Activated T-helper 9 cell treated with anti-CD3 and anti-CD28 coated beads, Interleukin-2, amount 50 U/mL, for 16 hours (primary cell): ENCODE measurements around the gene ULK4.
"Not testable (repeated sequence)": the region's sequence is repeated elsewhere in the genome, so short reads cannot be mapped to it uniquely, and the experiment has no call there.

Experiments used
- DNase-seq: peaks from one replicate; pipeline ENCODE4 v3.0.0-alpha.2; 2020; ENCODE audit warnings: low read depth

Gene ULK4

GRCh38 chr3:41304593-41304992 is 657.3 kb downstream of the ULK4 start:
- no peak for DNase-seq

GRCh38 chr3:41302295-41302694 is 659.6 kb downstream of the ULK4 start:
- no peak for DNase-seq

DNA sequence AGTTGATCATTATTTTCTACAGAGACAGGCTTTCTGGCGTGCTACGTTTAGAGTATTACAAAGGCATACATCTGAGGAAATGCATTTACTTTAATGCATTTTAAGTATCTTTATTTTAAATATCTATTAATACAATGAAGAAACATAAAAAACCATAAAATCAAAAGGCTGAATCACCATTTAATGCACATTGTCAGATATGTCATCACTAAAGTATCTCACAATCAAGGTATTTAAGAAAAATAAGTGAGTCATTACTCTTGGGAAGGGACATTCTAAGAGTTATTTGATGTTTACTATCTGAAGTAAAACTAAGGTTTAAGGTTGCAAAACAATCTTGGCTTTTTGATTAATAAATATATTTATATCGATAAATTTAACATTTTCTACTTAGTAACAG is 660.4 kb downstream of the ULK4 start:
- no peak for DNase-seq

GRCh38 chr3:41299036-41299435 is 662.9 kb downstream of the ULK4 start:
- DNase-seq = no peak

GRCh38 chr3:41297750-41298149 is 664.2 kb downstream of the ULK4 start:
- no peak for DNase-seq

DNA sequence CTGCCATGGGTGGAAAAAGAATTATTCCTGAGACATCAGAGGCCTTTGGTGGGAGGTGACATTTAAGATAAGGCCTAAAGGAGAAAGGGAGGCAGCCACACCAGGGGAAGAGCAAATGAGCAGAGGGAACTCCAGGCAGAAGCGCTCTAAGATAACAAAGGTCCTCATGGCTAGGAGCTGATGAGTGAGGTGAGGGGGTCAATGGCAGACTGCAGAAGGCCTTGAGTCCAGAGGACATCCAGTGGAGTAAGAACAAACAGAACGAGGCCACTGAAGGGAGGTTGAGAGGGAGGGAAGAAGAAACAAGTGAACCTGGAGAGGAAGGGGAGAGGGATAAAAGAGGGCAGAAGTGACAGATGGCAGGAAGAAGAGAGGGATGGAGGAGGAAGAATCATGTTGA is 665.3 kb downstream of the ULK4 start:
- DNase-seq = no peak

DNA sequence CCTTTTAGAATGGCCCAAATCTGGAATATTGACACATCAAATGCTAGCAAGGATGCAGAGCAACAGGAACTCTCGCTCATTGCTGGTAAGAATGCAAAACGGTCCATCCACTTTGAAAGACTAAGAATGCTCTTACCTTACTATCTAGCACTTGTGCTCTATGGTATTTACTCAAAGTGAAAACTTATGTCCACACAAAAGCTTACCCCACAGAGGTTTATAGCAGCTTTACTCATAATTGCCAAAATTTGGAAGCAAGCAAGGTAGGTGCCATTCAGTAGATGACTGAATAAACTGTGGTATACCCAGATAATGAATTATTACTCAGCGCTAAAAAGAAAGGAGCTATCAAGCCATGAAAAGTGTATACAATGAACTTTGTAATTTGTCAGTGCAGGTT is 666.2 kb downstream of the ULK4 start:
- DNase-seq = no peak

- no peak for DNase-seq
Measured at GRCh38 chr3:41293169-41293681, 668.7 kb downstream of the ULK4 start.

DNA sequence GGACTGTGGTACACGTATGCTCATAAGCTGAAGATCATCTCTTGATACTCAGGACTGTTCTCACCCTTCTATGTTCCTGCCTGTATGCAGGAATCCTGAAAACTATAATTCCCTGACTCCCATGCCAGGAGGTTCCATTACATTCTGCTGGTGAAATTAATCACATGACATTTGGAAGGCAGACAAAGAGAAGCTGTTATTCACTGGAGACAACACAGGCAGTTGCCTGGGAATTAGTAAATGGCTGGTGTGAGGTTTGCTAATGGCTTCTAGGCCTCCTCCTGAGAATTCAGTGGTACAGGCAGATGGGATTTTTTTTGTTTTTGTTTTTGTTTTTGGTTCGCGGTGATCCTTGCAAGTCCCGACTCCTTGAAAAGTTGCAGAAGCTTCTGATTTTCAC is 671.2 kb downstream of the ULK4 start:
- DNase-seq = no peak

DNA sequence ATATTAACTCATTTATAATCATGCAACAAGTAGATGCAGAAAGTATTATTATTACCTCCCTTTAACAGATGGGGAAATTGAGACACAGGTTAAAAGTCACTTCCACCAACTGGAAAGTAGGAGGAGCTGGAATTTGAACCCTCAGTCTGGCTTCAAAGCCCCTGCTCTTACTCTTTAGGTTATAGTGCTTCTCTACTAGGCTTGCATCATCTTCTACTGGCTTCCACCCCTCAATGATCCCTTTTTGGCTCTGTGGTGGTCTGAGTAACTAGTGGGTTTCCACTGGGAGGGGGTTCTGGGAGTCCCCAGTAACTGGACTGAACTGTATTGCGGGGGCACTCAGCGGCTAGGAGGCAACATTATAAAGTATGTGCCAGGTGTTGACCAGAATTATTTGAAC is 671.6 kb downstream of the ULK4 start:
- DNase-seq = no peak

- DNase-seq = no peak
Measured at GRCh38 chr3:41288785-41289184, 673.1 kb downstream of the ULK4 start.

DNA sequence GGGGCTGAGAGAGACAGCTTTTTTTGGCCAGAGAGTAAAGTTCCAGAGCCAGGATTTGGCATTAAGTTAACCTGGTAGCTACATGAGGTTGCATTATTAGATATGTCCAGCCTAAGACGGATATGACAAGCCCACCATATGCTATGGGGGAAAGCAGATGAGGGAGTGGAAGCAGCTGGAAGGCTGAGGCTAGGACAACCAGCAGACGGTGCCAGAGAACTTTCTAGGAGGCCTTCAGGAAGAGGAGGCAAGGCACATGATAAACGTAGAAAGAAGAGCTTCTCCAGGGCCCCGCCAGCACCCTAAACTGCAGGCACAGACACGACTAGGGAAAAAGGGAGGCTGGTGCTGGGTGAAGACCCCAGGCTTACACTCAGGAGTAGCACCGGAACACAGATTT is 675.6 kb downstream of the ULK4 start:
- no peak for DNase-seq

- DNase-seq = not testable (repeated sequence)
Measured at GRCh38 chr3:41284934-41285333, 677.0 kb downstream of the ULK4 start.

GRCh38 chr3:41277790-41278465 is 684.0 kb downstream of the ULK4 start:
- no peak for DNase-seq

- DNase-seq = no peak
Measured at GRCh38 chr3:41276191-41276590, 685.7 kb downstream of the ULK4 start.

DNA sequence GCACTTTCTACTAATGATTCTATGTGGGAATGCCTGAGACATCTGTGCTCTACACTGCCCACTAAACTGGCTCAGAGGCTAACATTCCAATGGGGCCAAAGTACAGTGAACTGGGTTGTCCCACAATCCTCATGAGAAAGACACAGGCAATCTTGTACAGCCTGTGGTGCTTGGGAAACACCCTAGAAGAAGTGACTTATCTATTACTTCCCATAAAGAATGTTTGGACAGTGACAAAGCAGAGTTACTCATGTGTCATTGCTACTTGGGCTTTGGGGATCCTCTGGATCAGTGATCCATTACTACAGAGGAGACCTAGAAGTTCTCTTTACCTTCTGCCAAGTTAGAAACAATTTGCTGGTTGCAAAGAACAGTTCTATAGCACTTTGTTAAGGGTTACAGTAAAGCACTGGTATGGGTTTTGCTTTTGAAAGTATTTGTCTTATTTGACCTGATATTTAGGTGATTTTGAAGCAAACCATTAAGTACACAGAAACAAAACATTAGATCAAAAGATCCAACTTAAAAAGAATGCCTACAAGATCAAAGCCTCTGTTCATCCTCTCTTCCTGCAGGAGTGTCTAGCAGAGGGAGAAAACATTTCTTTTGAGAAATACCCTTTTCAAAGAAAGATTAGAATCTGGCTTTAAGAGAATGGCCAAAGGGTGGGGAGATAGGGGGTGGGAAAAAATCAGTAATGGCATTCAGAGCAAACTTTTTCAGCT is 686.8 kb downstream of the ULK4 start:
- DNase-seq = no peak

GRCh38 chr3:41272667-41273066 is 689.2 kb downstream of the ULK4 start:
- DNase-seq = no peak

- DNase-seq = no peak
Measured at GRCh38 chr3:41267975-41268640, 693.8 kb downstream of the ULK4 start.

GRCh38 chr3:41265823-41266273 is 696.1 kb downstream of the ULK4 start:
- no peak for DNase-seq

GRCh38 chr3:41265011-41265545 is 696.8 kb downstream of the ULK4 start:
- no peak for DNase-seq

DNA sequence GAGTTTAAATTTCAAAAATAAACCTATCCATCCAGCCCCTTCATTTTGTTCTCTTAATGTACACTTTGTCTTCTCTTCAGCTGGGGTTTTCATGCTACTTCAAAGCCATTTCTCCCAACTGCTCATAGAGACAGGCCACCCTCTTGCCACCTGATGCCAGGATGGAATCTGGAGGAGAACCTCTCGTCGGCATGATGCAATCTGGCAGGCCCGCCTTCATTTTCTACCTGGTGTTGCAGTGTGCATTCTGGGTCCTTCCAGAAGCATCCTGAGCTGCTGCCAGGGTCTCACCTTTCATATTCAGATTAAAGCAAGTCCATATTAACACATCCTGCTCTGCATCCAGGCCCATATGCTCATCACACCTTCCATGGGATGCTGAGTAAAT is 701.8 kb downstream of the ULK4 start:
- DNase-seq = no peak

DNA sequence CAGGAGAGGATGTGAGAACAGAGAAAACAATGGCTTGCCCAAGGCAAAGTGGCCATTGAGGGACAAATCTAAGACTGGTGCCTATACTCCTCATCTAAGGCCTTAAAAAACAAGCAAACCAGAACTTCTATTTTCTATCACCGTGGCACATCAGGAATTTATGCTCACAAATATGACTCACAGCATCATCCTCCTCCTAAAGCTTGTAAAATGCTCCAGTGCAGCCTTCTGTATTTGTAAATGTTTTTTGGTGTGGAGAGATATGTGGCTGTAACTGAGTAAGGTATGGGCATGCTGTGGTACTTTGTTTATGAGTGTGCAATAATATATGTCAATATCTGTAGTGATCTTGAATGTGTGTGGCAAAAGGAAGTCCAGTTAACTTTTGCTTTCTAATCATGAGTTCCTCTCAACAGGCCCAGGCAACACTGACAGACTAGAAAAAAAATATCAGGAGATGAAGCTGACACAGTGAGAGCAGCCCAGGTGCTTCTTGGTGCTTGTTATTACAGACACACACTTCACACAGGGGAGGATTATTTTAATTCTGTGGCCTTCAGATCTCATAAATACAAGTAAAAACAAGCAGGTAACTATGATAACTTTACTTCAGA is 702.3 kb downstream of the ULK4 start:
- DNase-seq = no peak
